Neuron (in vitro differentiated cells): ENCODE data around the gene PDZRN4.
"Not testable (repeated sequence)": the region's sequence is repeated elsewhere in the genome, so short reads cannot be mapped to it uniquely, and the experiment has no call there.

Experiments used
- H2AFZ ChIP-seq: one replicate; pipeline ENCODE4 v1.6.1; 2013; ENCODE audit warnings: low read depth, mild to moderate bottlenecking, inconsistent platforms, low read length, moderate library complexity
- H3K27me3 ChIP-seq: one replicate; pipeline ENCODE4 v1.6.1; 2013; ENCODE audit warnings: low read length; ENCODE audit not compliant: insufficient read depth
- H3K36me3 ChIP-seq: one replicate; pipeline ENCODE4 v1.6.1; 2013; ENCODE audit warnings: low read length; ENCODE audit not compliant: insufficient read depth
- H3K4me1 ChIP-seq: one replicate; pipeline ENCODE4 v1.6.1; 2013; ENCODE audit warnings: low read length; ENCODE audit not compliant: insufficient read depth
- H3K4me3 ChIP-seq: 2 replicates; pipeline ENCODE4 v1.5.1; 2013; ENCODE audit warnings: mild to moderate bottlenecking, low read length, moderate library complexity
- H3K9me3 ChIP-seq: one replicate; pipeline ENCODE4 v1.6.1; 2013; ENCODE audit warnings: low read length

Gene PDZRN4

GRCh38 chr12:41606468-41607445, 418.6 kb downstream of the PDZRN4 start:
- Histone ChIP-seq H3K9me3 (no peaks in the 10 kb centered on the region), H3K4me1 (peaks cover 31% of the 10 kb centered on the region), H3K27me3 (no peaks in the 10 kb centered on the region), H2AFZ (peak overlapping the region; percentile 5), H3K4me3 (no peak overlapping the region), H3K36me3 (no peaks in the 10 kb centered on the region)

DNA sequence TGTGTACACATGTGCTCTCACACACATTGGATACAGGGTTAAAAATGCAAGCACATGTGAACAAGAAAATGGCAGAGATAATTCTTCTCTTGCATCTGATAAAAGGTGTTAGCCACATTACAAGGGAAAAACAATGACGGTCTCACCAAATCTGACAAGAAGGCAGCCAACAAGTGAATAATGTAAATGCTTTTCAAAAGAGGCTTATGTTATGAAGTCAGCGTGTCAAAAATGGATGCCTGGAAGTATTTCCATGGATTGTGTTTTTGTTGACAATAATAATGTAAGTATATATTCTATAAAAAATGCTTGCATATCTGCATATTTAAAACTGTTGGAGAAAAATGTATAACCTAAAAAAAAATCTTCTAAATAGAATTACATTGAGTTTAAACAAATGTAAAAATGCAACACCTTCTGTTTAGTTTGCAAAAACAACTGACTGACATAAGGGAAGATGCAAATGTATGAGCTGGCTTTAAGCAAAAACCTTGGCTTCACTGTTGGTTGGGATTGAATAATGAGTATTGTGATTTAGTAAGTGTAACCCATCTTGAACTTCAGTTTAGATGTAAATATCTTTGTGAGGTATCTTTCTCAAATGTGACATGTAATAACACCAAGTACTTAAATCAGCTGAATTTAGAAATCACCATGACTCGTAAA, 424.9 kb downstream of the PDZRN4 start:
- H3K9me3 ChIP-seq: no peaks in the 10 kb centered on the region

DNA sequence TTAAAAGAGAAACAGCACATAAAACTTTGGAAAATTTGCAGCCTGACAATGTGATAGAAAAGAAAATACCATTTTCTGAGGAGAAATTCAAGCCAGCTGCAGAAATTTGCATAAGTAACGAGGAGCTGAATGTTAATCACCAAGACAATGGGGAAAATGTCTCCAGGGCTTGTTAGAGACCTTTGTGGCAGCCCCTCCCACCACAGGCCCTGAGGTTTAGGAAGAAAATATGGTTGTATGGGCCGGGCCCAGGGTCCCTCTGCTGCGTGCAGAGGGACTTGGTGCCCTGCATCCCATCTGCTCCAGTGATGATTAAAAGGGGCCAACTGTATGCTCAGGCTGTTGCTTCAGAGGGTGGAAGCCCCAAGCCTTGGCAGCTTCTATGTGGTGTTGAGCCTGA, 427.1 kb downstream of the PDZRN4 start:
- H3K36me3 ChIP-seq, H3K4me3 ChIP-seq, H2AFZ ChIP-seq, H3K9me3 ChIP-seq, H3K4me1 ChIP-seq, H3K27me3 ChIP-seq: not testable (repeated sequence)

More for the DNA sequence above, 424.9 kb downstream of the PDZRN4 start:
- Histone ChIP-seq H3K27me3 (no peaks in the 10 kb centered on the region), H2AFZ (no peak overlapping the region), H3K36me3 (no peaks in the 10 kb centered on the region), H3K4me3 (no peak overlapping the region), H3K4me1 (no peaks in the 10 kb centered on the region)

DNA sequence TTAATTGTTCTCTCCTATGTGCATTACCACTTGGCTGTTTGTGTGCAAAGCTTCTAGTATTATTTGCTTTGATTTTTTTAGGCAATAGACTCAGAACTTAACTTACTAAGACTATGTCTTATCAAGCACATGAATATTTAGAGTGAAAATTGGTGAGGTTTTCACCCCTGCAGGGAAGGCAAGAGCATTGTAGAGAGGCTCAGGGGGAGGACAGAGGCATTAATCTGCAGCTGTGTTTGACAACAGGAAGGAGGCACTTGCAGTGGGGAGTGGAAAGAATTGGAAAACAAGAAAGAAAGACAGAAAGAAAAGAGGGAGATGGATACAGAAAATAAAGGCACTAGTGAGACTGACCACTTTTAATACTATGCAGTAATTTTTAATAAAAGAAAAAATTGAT, 431.6 kb downstream of the PDZRN4 start:
- Histone ChIP-seq H2AFZ (no peak overlapping the region), H3K4me1 (peaks cover 3% of the 10 kb centered on the region)

GRCh38 chr12:41621291-41621690, 433.2 kb downstream of the PDZRN4 start:
- Histone ChIP-seq H3K36me3 (no peaks in the 10 kb centered on the region), H2AFZ (no peak overlapping the region), H3K9me3 (no peaks in the 10 kb centered on the region), H3K4me1 (peaks cover 3% of the 10 kb centered on the region), H3K4me3 (no peak overlapping the region), H3K27me3 (no peaks in the 10 kb centered on the region)

More for the DNA sequence above, 431.6 kb downstream of the PDZRN4 start:
- Histone ChIP-seq H3K36me3 (no peaks in the 10 kb centered on the region), H3K9me3 (no peaks in the 10 kb centered on the region), H3K4me3 (no peak overlapping the region), H3K27me3 (no peaks in the 10 kb centered on the region)
